Measurements from ENCODE around the gene SLFN12L. TPM values are rescaled to one million over a fixed set of nuclear protein-coding genes. Genes with fewer than 3 reads are reported as not detected.

SLFN12L gene
- total and polyA plus RNA-seq, 3 experiments from 2014 or later: 27.5 to 50.8 (median 48.8) TPM

- H3K27me3 Mint-ChIP-seq: peaks cover 0 to 2% of the 10 kb centered on the region in 2 donors
- peak; percentile 20 to 73 (median 68) for DNase-seq
- Histone ChIP-seq H3K4me1 (ENCODE audit: insufficient read depth, low read length) (peaks cover 37% of the 10 kb centered on the region), H3K27me3 (ENCODE audit: insufficient read depth, low read length, poor library complexity, severe bottlenecking) (no peaks in the 10 kb centered on the region), H3K9me3 (ENCODE audit: low read length) (no peaks in the 10 kb centered on the region), H3K36me3 (ENCODE audit: insufficient read depth, low read length) (no peaks in the 10 kb centered on the region), H3K4me3 (ENCODE audit: low read length) (peak within 1 kb of the TSS; percentile 87), H3K27ac (ENCODE audit: low read depth, low read length) (peak within 1 kb of the TSS; percentile 44)
- no peaks in the 10 kb centered on the region for H3K9me3 Mint-ChIP-seq
- H3K4me3 Mint-ChIP-seq: peak within 1 kb of the TSS; percentile 93 to 100 (median 96)
- H3K4me1 Mint-ChIP-seq: peaks cover 48 to 62% (median 60%) of the 10 kb centered on the region in 3 donors
- H3K27ac Mint-ChIP-seq: peak within 1 kb of the TSS; percentile 87 to 100 (median 95)
- ChIA-PET POLR2A (interaction anchor here (1.0 to 2.0 kb wide), 2 partner anchors 15 to 55 kb away, joined by 4 to 15 read pairs; no protein-coding TSS in a partner anchor), CTCF (interaction anchor here (1.5 to 1.7 kb wide), 4 partner anchors 35 to 120 kb away, joined by 4 to 9 read pairs (median 6); no protein-coding TSS in a partner anchor)
- H3K36me3 Mint-ChIP-seq: peaks cover 0 to 13% (median 0%) of the 10 kb centered on the region in 3 donors
Observed at GRCh38 chr17:35432176-35433074, 105.1 kb downstream of the SLFN12L start, which contains the start of gene SLFN12. Gene SLFN12, minus strand, starts transcription at chr17:35432500. Its CDS starts 9,472 bp downstream, at chr17:35423028.

GRCh38 chr17:35429702-35430101 lies 107.8 kb downstream of the SLFN12L start:
- Mint-ChIP-seq H3K27me3 (peaks cover 0 to 2% of the 10 kb centered on the region in 2 donors), H3K4me1 (peaks cover 48 to 62% (median 60%) of the 10 kb centered on the region in 3 donors), H3K36me3 (peaks cover 0 to 13% (median 3%) of the 10 kb centered on the region in 3 donors), H3K4me3 (peak overlapping the region in 1 of 7 donors; percentile 47), H3K9me3 (no peaks in the 10 kb centered on the region), H3K27ac (peak overlapping the region in 2 of 8 donors; percentile 19 to 57)
- Histone ChIP-seq H3K9me3 (ENCODE audit: low read length) (no peaks in the 10 kb centered on the region), H3K36me3 (ENCODE audit: insufficient read depth, low read length) (no peaks in the 10 kb centered on the region), H3K4me3 (ENCODE audit: low read length) (no peak overlapping the region), H3K4me1 (ENCODE audit: insufficient read depth, low read length) (peaks cover 37% of the 10 kb centered on the region), H3K27ac (ENCODE audit: low read depth, low read length) (no peak overlapping the region), H3K27me3 (ENCODE audit: insufficient read depth, low read length, poor library complexity, severe bottlenecking) (no peaks in the 10 kb centered on the region)
- DNase-seq: no peak
- CTCF ChIA-PET: interaction anchor here (1.1 kb wide), 1 partner anchor 105 kb away, joined by 3 read pairs; no protein-coding TSS in a partner anchor
- POLR2A ChIA-PET: interaction anchor here (0.6 kb wide), 1 partner anchor 103 kb away, joined by 6 read pairs; no protein-coding TSS in a partner anchor

- Mint-ChIP-seq H3K36me3 (peaks cover 0 to 10% (median 3%) of the 10 kb centered on the region in 3 donors), H3K27ac (peak overlapping the region in 6 of 8 donors; percentile 32 to 80 (median 54)), H3K4me3 (peak overlapping the region in 2 of 7 donors; percentile 0 to 31), H3K9me3 (no peaks in the 10 kb centered on the region), H3K27me3 (no peaks in the 10 kb centered on the region), H3K4me1 (peaks cover 42 to 55% (median 53%) of the 10 kb centered on the region in 3 donors)
- Histone ChIP-seq H3K36me3 (ENCODE audit: insufficient read depth, low read length) (no peaks in the 10 kb centered on the region), H3K9me3 (ENCODE audit: low read length) (no peaks in the 10 kb centered on the region), H3K27me3 (ENCODE audit: insufficient read depth, low read length, poor library complexity, severe bottlenecking) (no peaks in the 10 kb centered on the region), H3K27ac (ENCODE audit: low read depth, low read length) (no peak overlapping the region), H3K4me1 (ENCODE audit: insufficient read depth, low read length) (peaks cover 32% of the 10 kb centered on the region), H3K4me3 (ENCODE audit: low read length) (no peak overlapping the region)
- DNase-seq: no peak
- ChIA-PET POLR2A (no interaction called here), CTCF (interaction anchor here (1.0 to 1.9 kb wide), 2 partner anchors 60 to 115 kb away, joined by 3 to 6 read pairs; no protein-coding TSS in a partner anchor)
Observed at GRCh38 chr17:35428229-35428628, 109.2 kb downstream of the SLFN12L start.

GRCh38 chr17:35423761-35424160 lies 113.7 kb downstream of the SLFN12L start:
- Mint-ChIP-seq H3K9me3 (no peaks in the 10 kb centered on the region), H3K27me3 (no peaks in the 10 kb centered on the region), H3K4me1 (peaks cover 12 to 13% (median 13%) of the 10 kb centered on the region in 3 donors), H3K36me3 (peaks cover 6 to 32% (median 20%) of the 10 kb centered on the region in 3 donors), H3K27ac (peak overlapping the region in 1 of 8 donors; percentile 29), H3K4me3 (no peak overlapping the region)
- H3K27me3 ChIP-seq (ENCODE audit: insufficient read depth, low read length, poor library complexity, severe bottlenecking): no peaks in the 10 kb centered on the region
- no peak for DNase-seq
- ChIA-PET CTCF (no interaction called here), POLR2A (no interaction called here)
- H3K9me3 ChIP-seq (ENCODE audit: low read length): no peaks in the 10 kb centered on the region
- no peak overlapping the region for H3K27ac ChIP-seq (ENCODE audit: low read depth, low read length)
- H3K36me3 ChIP-seq (ENCODE audit: insufficient read depth, low read length): no peaks in the 10 kb centered on the region
- H3K4me3 ChIP-seq (ENCODE audit: low read length): no peak overlapping the region
- H3K4me1 ChIP-seq (ENCODE audit: insufficient read depth, low read length): peaks cover 13% of the 10 kb centered on the region

Other genes with a start within 250 kb of the SLFN12L start
- 10 to 100 TPM; 39.5 to 48.4 TPM for gene SLFN11, start 164.1 kb downstream of the SLFN12L start, total RNA-seq
- gene SLFN11, start 164.1 kb downstream of the SLFN12L start, polyA plus RNA-seq: 17.0 TPM
- 1 to 10 TPM; 7.4 to 7.9 TPM for gene SLFN12, start 105.2 kb downstream of the SLFN12L start, total RNA-seq
- gene SLFN12, start 105.2 kb downstream of the SLFN12L start, polyA plus RNA-seq: 2.5 TPM
- gene SLFN13, start 88.9 kb downstream of the SLFN12L start, total RNA-seq: 10 to 100 TPM; 23.0 to 24.4 TPM
- 7.0 TPM for gene SLFN13, start 88.9 kb downstream of the SLFN12L start, polyA plus RNA-seq
- gene SLFN14, start 23.1 kb upstream of the SLFN12L start, total RNA-seq: under 1 TPM; 0.15 to 0.16 TPM
- 0.13 TPM for gene SLFN14, start 23.1 kb upstream of the SLFN12L start, polyA plus RNA-seq
- gene PEX12, start 40.9 kb upstream of the SLFN12L start, total RNA-seq: 1 to 10 TPM; 8.3 to 8.5 TPM
- gene PEX12, start 40.9 kb upstream of the SLFN12L start, polyA plus RNA-seq: 2.0 TPM
- gene AP2B1, start 49.6 kb upstream of the SLFN12L start, total RNA-seq: 100 to 1,000 TPM; 163 to 178 TPM
- 67.9 TPM for gene AP2B1, start 49.6 kb upstream of the SLFN12L start, polyA plus RNA-seq
- gene RASL10B, start 194.0 kb upstream of the SLFN12L start, total RNA-seq: under 1 TPM; 0.79 to 0.80 TPM
- gene RASL10B, start 194.0 kb upstream of the SLFN12L start, polyA plus RNA-seq: 0.12 TPM
- under 1 TPM in 1 of 2 experiments, not detected in 1; 0.07 TPM for gene GAS2L2, start 215.6 kb upstream of the SLFN12L start, total RNA-seq
- not detected for gene GAS2L2, start 215.6 kb upstream of the SLFN12L start, polyA plus RNA-seq
- gene C17orf50, start 223.2 kb upstream of the SLFN12L start, total RNA-seq: not detected
- gene C17orf50, start 223.2 kb upstream of the SLFN12L start, polyA plus RNA-seq: not detected